ENCODE results near the gene CHST13.

GRCh38 chr3:126536126-126536525 lies 12.2 kb downstream of the CHST13 start:
- no peak for TF ChIP-seq EZH2phosphoT487 (IDR thresholded peaks at IDR 0.05; ENCODE audit: borderline replicate concordance, low read length)
- TF ChIP-seq CTCF (conservative IDR thresholded peaks at IDR 0.05; ENCODE audit: low read depth, low read length): no peak
